Nephron (organoid): ENCODE results near the gene PCDH9.
A peak's percentile ranks its signal among the peaks of the same experiment; 100 is the strongest.

Source experiments
- H3K27ac Mint-ChIP-seq, 3 experiments: 2 replicates each; pipeline ENCODE4 v1.8.0; 2020; ENCODE audit warnings: mixed read lengths in 3 of 3, mild to moderate bottlenecking in 2 of 3, moderate library complexity in 1 of 3
- H3K27me3 Mint-ChIP-seq: 2 replicates; pipeline ENCODE4 v1.8.0; 2021; ENCODE audit warnings: low read depth, mild to moderate bottlenecking, moderate library complexity, mixed read lengths
- H3K36me3 Mint-ChIP-seq: 2 replicates; pipeline ENCODE4 v1.8.0; 2020; ENCODE audit warnings: low read depth, mixed read lengths
- H3K4me1 Mint-ChIP-seq: 2 replicates; pipeline ENCODE4 v1.8.0; 2020; ENCODE audit warnings: mixed read lengths
- H3K4me3 Mint-ChIP-seq, 3 experiments: 2 replicates each; pipeline ENCODE4 v1.8.0; 2020; ENCODE audit warnings: mild to moderate bottlenecking in 3 of 3, mixed read lengths in 3 of 3, moderate library complexity in 2 of 3
- H3K9me3 Mint-ChIP-seq: 2 replicates; pipeline ENCODE4 v1.8.0; 2020; ENCODE audit warnings: mixed read lengths
- CTCF ChIP-seq, 3 experiments: fragments of 200-600 bp; sonication (generic); IDR thresholded peaks; one replicate each; pipeline ENCODE4 v1.5.0; 2021; ENCODE audit warnings: antibody characterized with exemption in 3 of 3; ENCODE audit not compliant: unreplicated experiment in 3 of 3

The PCDH9 gene

GRCh38 chr13:67208552-67208951, 21.6 kb downstream of the PCDH9 start:
- Mint-ChIP-seq H3K36me3 (peaks cover 4% of the 10 kb centered on the region), H3K27ac (no peak overlapping the region), H3K4me3 (no peak overlapping the region), H3K27me3 (no peaks in the 10 kb centered on the region), H3K9me3 (no peaks in the 10 kb centered on the region), H3K4me1 (no peaks in the 10 kb centered on the region)
- no peak for TF ChIP-seq CTCF (IDR thresholded peaks at IDR 0.05; ENCODE audit: unreplicated experiment in 3 of 3)

GRCh38 chr13:67204764-67205163, 25.4 kb downstream of the PCDH9 start:
- H3K4me3 Mint-ChIP-seq, result no peak overlapping the region
- no peak for TF ChIP-seq CTCF (IDR thresholded peaks at IDR 0.05; ENCODE audit: unreplicated experiment in 3 of 3)
- H3K36me3 Mint-ChIP-seq, result no peaks in the 10 kb centered on the region
- no peak overlapping the region for H3K27ac Mint-ChIP-seq
- H3K9me3 Mint-ChIP-seq, result no peaks in the 10 kb centered on the region
- H3K27me3 Mint-ChIP-seq, result no peaks in the 10 kb centered on the region
- no peaks in the 10 kb centered on the region for H3K4me1 Mint-ChIP-seq

GRCh38 chr13:67200605-67201004, 29.5 kb downstream of the PCDH9 start:
- Mint-ChIP-seq H3K36me3 (no peaks in the 10 kb centered on the region), H3K27me3 (no peaks in the 10 kb centered on the region), H3K4me1 (no peaks in the 10 kb centered on the region), H3K27ac (peak overlapping the region in 1 of 3 experiments; percentile 52), H3K4me3 (no peak overlapping the region), H3K9me3 (no peaks in the 10 kb centered on the region)
- TF ChIP-seq CTCF (IDR thresholded peaks at IDR 0.05; ENCODE audit: unreplicated experiment in 3 of 3), result no peak

- Mint-ChIP-seq H3K36me3 (no peaks in the 10 kb centered on the region), H3K4me1 (no peaks in the 10 kb centered on the region), H3K4me3 (no peak overlapping the region), H3K9me3 (no peaks in the 10 kb centered on the region), H3K27ac (no peak overlapping the region), H3K27me3 (no peaks in the 10 kb centered on the region)
- TF ChIP-seq CTCF (IDR thresholded peaks at IDR 0.05; ENCODE audit: unreplicated experiment in 3 of 3), result no peak
These were observed 30.0 kb downstream of the PCDH9 start for GRCh38 chr13:67200183-67200582.

GRCh38 chr13:67197704-67198103, 32.4 kb downstream of the PCDH9 start:
- H3K9me3 Mint-ChIP-seq, result no peaks in the 10 kb centered on the region
- H3K27ac Mint-ChIP-seq, result no peak overlapping the region
- no peaks in the 10 kb centered on the region for H3K36me3 Mint-ChIP-seq
- TF ChIP-seq CTCF (IDR thresholded peaks at IDR 0.05; ENCODE audit: unreplicated experiment in 3 of 3), result no peak
- no peak overlapping the region for H3K4me3 Mint-ChIP-seq
- no peaks in the 10 kb centered on the region for H3K27me3 Mint-ChIP-seq
- H3K4me1 Mint-ChIP-seq, result no peaks in the 10 kb centered on the region

GRCh38 chr13:67193979-67194378, 36.2 kb downstream of the PCDH9 start:
- no peaks in the 10 kb centered on the region for H3K4me1 Mint-ChIP-seq
- TF ChIP-seq CTCF (IDR thresholded peaks at IDR 0.05; ENCODE audit: unreplicated experiment in 3 of 3), result no peak

More at GRCh38 chr13:67193979-67194378, 36.2 kb downstream of the PCDH9 start:
- Mint-ChIP-seq H3K4me3 (no peak overlapping the region), H3K9me3 (no peaks in the 10 kb centered on the region), H3K27ac (no peak overlapping the region), H3K36me3 (no peaks in the 10 kb centered on the region), H3K27me3 (no peaks in the 10 kb centered on the region)
